HG03342 (cell line): Measurements from ENCODE around the gene PXDC1.
"Not testable (repeated sequence)": the region's sequence is repeated elsewhere in the genome, so short reads cannot be mapped to it uniquely, and the experiment has no call there.

ENCODE experiments used
- ATAC-seq: cut with Tn5 transposase; IDR thresholded peaks from one replicate; pipeline ENCODE4 v1.9.1; 2021; ENCODE audit warnings: mild to moderate bottlenecking, moderate library complexity; ENCODE audit not compliant: unreplicated experiment

The PXDC1 gene

GRCh38 chr6:3782876-3783832 lies 31.6 kb upstream of the PXDC1 start:
- ATAC-seq: no peak

GRCh38 chr6:3781504-3781903 lies 30.0 kb upstream of the PXDC1 start:
- ATAC-seq: no peak

GRCh38 chr6:3779574-3779849 lies 28.0 kb upstream of the PXDC1 start:
- ATAC-seq: no peak

GRCh38 chr6:3778701-3779573 lies 27.4 kb upstream of the PXDC1 start:
- no peak for ATAC-seq

DNA sequence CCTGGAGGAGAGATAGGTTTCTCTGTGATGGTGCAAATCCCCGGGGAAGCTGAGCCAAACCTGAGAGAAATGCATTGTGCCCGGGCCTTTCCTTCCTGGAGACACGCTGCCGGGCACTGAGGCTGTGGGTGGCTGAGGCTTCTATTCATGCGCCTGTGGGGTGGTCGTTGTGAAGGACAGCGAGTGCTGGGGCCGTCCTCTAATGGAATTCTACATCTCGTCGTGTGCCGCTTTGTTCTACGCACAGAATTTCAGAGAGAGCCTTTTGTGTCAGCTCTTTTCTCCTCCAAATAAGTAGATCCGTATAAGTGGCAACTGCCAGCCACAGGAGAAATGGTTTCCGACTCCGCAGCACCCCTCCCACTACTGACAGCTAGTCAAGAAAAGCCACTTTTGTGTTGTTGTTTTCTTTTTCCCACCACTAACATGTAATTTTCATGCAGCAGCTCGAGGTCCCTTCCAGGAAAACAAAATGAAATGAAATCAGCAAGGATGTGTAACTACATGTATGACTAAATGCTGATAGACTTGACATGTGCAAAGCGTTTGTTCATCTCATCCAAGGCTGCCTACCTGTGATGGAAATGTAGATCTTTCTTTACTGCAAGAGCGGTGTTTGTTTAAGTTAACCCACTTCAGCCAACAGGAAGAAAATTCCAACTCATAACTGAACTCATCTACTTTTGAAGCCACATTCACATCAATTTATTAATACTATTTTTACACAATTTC lies 26.4 kb upstream of the PXDC1 start:
- no peak for ATAC-seq

DNA sequence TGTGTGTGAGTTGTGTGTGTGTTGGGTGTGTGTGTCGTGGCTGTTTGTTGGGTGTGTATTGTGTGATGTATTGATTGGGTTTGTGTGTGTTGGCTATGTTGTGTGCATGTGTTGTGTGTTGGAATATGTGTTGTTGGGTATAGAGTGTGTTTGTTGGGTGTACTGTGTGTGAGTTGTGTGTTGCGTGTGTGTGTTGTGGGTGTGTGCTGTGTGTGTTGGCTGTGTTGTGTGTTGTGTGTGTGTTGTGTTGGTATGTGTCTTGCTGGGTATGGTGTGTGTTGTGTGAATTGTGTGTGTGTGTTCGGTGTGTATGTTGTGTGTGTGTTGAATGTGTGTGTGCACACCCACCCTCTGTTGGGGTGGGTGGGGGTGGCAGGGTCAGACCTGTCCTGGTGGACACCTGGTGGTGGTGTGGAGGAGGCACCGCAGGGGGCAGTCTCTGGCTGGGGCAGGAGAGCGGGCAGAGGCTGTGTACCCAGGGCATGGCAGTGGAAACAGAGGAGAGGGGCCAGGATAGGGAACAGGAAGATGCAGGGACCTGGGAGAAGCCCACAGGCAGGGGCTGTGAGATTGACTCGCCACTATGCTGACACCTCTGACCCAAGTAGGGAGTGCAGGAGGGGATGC lies 25.5 kb upstream of the PXDC1 start:
- no peak for ATAC-seq

GRCh38 chr6:3775847-3776246 lies 24.3 kb upstream of the PXDC1 start:
- ATAC-seq: no peak

DNA sequence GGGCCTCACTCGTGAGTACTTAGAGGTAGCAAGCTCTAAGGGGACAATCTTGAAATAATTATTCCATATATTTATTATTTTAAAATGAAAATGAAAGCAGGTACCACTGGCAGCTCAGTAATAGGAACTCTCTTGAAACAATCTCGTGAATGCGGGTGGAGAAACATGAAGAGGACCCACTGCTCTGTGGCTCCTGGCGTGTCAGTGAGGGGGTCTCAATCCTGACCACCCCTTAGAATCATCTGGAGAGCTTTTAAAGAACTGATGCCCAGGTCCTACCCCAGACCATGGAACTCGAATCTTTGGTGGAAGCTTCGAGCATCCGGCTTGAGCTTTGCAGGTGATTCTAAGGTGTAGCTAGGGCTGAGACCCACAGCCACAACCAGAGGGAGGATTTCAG lies 23.9 kb upstream of the PXDC1 start:
- ATAC-seq: no peak

DNA sequence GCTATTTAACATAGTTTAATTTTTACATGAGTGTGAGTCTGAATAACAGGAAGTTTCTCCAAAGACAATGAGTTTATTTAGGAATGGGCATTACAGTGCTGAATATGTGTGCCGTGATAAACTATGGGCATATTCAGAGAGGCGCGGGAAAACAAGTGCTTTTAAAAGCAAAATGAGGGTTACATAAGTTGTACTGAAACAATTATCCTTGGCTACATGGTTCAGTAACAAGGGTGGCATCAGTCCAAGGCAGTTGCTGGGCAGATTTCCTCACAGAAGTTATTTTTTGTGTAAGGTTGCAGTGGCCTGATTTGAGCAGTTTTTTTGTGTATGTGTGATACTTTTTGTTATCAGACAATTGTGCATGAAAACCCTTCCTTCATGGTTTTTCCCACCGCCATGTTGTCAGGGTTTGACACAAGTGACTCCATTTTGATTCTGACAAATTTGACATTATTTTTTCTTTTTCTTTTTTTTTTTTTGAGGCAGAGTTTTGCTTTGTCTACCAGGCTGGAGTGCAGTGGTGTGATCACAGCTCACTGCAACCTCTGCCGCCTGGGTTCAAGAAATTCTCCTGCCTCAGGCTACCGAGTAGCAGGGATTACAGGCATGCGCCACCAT lies 22.3 kb upstream of the PXDC1 start:
- no peak for ATAC-seq

GRCh38 chr6:3772127-3772999 lies 20.9 kb upstream of the PXDC1 start:
- ATAC-seq: not testable (repeated sequence)

- ATAC-seq: no peak
Observed at GRCh38 chr6:3771407-3772011, 20.0 kb upstream of the PXDC1 start.

- no peak for ATAC-seq
Observed at GRCh38 chr6:3770023-3770720, 18.7 kb upstream of the PXDC1 start.

DNA sequence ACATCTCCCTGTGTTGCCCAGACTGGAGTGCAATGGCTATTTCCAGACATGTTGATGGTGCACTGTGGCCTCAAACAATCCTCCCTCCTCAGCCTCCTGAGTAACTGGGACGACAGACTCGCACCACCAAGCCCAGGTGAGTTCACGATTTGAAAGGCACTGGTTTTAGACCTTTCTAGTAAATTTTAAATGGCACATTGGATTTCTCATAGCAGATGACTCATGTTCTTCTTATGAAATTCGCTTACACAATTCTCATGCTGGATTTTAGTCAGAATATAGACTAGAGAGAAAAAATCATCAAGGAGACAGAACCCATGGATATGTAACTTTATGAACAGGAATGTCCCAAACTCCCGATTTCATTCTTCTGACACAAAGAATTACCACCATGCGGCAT lies 18.1 kb upstream of the PXDC1 start:
- ATAC-seq: no peak

- ATAC-seq: no peak
Observed at GRCh38 chr6:3768502-3768901, 17.0 kb upstream of the PXDC1 start.

DNA sequence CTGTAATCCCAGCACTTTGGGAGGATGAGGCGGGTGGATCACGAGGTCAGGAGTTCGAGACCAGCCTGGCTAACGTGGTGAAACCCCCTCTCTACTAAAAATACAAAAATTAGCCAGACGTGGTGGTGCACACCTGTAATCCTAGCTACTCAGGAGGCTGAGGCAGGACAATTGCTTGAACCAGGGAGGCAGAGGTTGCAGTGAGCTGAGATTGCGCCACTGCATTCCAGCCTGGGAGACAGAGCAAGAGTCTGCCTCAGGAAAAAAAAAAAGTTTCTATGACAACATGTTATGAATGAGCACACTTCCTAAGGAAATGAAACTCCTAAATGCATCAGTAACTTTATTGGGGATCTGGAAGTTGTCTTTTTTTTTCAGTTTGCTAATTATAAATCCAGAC lies 16.0 kb upstream of the PXDC1 start:
- ATAC-seq: not testable (repeated sequence)

DNA sequence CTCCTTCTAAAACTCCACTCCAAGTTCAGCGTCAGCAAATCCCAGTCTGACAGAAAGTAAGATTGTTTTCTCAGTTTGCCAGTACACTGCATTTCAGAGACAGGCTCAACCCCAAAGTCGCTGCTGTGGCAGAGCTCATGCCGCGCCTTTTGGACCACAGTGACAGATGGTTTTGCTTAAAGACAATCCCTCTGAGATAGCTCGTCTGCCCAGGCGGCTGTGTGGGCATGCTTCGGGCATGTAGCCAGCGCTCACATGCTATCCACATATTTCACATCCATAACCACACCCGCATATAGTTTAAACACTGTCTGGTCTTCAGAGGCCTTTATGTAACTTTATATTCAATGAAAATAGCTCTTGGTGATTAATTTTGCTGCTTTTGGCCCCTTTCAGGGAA lies 14.7 kb upstream of the PXDC1 start:
- no peak for ATAC-seq

DNA sequence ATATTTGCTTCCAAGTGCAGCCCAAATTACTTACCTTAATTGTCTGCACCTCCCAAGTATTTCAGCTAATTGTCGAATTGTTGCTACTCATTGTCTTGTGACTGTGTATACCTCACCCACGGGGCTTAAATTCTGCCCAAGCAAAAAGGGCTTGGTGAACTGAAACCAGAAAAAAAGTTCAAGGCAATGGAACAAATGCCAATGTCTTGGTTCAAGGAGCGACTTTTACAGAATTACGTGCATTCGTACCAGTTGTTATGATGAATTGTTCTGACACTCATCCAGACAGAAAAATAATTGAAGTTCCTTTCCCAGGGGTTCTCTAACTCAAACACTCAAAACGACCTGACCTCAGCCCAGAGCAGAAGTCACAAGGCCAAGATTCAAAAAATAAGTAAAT lies 13.9 kb upstream of the PXDC1 start:
- ATAC-seq: no peak

- no peak for ATAC-seq
Observed at GRCh38 chr6:3764516-3765335, 13.2 kb upstream of the PXDC1 start.
